Neuronal stem cell (in vitro differentiated cells): ENCODE results near the gene USP24.

Experiments
- DNase-seq: peaks from one replicate; pipeline ENCODE4 v3.0.0-alpha.2; 2013; ENCODE audit warnings: low spot score
- H2AFZ ChIP-seq: one replicate; pipeline ENCODE4 v1.6.1; 2013; ENCODE audit warnings: mild to moderate bottlenecking, low read length, inconsistent platforms
- H2AK5ac ChIP-seq: 2 replicates; pipeline ENCODE4 v1.6.1; 2013; ENCODE audit warnings: low read depth, mild to moderate bottlenecking, inconsistent platforms, low read length, moderate library complexity, mixed read lengths
- H2BK120ac ChIP-seq: 2 replicates; pipeline ENCODE4 v1.6.1; 2013; ENCODE audit warnings: low read depth, mild to moderate bottlenecking, inconsistent platforms, low read length, moderate library complexity, mixed read lengths
- H2BK12ac ChIP-seq: one replicate; pipeline ENCODE4 v1.6.1; 2013; ENCODE audit warnings: low read length, inconsistent platforms
- H2BK15ac ChIP-seq: 2 replicates; pipeline ENCODE4 v1.6.1; 2013; ENCODE audit warnings: mild to moderate bottlenecking, low read length, inconsistent platforms, mixed read lengths
- H2BK5ac ChIP-seq: one replicate; pipeline ENCODE4 v1.6.1; 2013; ENCODE audit warnings: inconsistent platforms, mild to moderate bottlenecking, low read length, moderate library complexity
- H3K14ac ChIP-seq: one replicate; pipeline ENCODE4 v1.6.1; 2013; ENCODE audit warnings: low read length, inconsistent platforms
- H3K18ac ChIP-seq: 2 replicates; pipeline ENCODE4 v1.6.1; 2013; ENCODE audit warnings: low read length, inconsistent platforms
- H3K23ac ChIP-seq: 2 replicates; pipeline ENCODE4 v1.6.1; 2013; ENCODE audit warnings: low read depth, mild to moderate bottlenecking, mixed read lengths, low read length, inconsistent platforms; ENCODE audit not compliant: poor library complexity
- H3K27ac ChIP-seq: replicated peaks from 3 replicates; pipeline ENCODE4 v1.5.1; 2013; ENCODE audit warnings: low read length, inconsistent platforms
- H3K27me3 ChIP-seq, 3 experiments: 2 replicates each; pipeline ENCODE4 v1.6.1; 2013; ENCODE audit warnings: low read length in 3 of 3, mild to moderate bottlenecking in 2 of 3, inconsistent platforms in 1 of 3, low read depth in 1 of 3, mixed read lengths in 1 of 3, moderate library complexity in 1 of 3; ENCODE audit not compliant: control insufficient read depth in 3 of 3, insufficient read depth in 3 of 3
- H3K36me3 ChIP-seq, 2 donors: replicated peaks in 1 of 2; 2 replicates each; pipeline ENCODE4 v1.6.1; 2013; ENCODE audit warnings: low read length in 2 of 2; ENCODE audit not compliant: control insufficient read depth in 2 of 2, insufficient read depth in 2 of 2
- H3K4ac ChIP-seq: 2 replicates; pipeline ENCODE4 v1.6.1; 2013; ENCODE audit warnings: inconsistent platforms, mild to moderate bottlenecking, low read length, moderate library complexity
- H3K4me1 ChIP-seq, 2 donors: 1 replicate in 1 of 2; 2 replicates in 1 of 2; pipeline ENCODE4 v1.6.1; 2013; ENCODE audit warnings: low read length in 2 of 2, low read depth in 1 of 2; ENCODE audit not compliant: control insufficient read depth in 2 of 2, insufficient read depth in 1 of 2
- H3K4me2 ChIP-seq: one replicate; pipeline ENCODE4 v1.6.1; 2013; ENCODE audit warnings: mild to moderate bottlenecking, low read length, inconsistent platforms; ENCODE audit not compliant: insufficient read depth, poor library complexity, severe bottlenecking
- H3K4me3 ChIP-seq, 2 donors: 2 replicates each; pipeline ENCODE4 v1.5.1; 2013; ENCODE audit warnings: low read length in 2 of 2, mild to moderate bottlenecking in 2 of 2, inconsistent platforms in 1 of 2, moderate library complexity in 1 of 2
- H3K79me1 ChIP-seq: one replicate; pipeline ENCODE4 v1.6.1; 2013; ENCODE audit warnings: low read depth, mild to moderate bottlenecking, inconsistent platforms, low read length, moderate library complexity
- H3K9ac ChIP-seq: one replicate; pipeline ENCODE4 v1.6.1; 2013; ENCODE audit warnings: mild to moderate bottlenecking, low read depth, low read length, inconsistent platforms; ENCODE audit not compliant: poor library complexity
- H3K9me3 ChIP-seq, 2 donors: replicated peaks in 1 of 2; 2 replicates each; pipeline versions ENCODE3 to v1.6.1; 2013; ENCODE audit warnings: low read length in 2 of 2, mild to moderate bottlenecking in 2 of 2, inconsistent platforms in 1 of 2, low read depth in 1 of 2, mixed read lengths in 1 of 2, moderate library complexity in 1 of 2; ENCODE audit not compliant: control insufficient read depth in 2 of 2, insufficient read depth in 1 of 2
- H4K8ac ChIP-seq: one replicate; pipeline ENCODE4 v1.6.1; 2013; ENCODE audit warnings: low read depth, mild to moderate bottlenecking, inconsistent platforms, low read length, moderate library complexity
- H4K91ac ChIP-seq: one replicate; pipeline ENCODE4 v1.6.1; 2013; ENCODE audit warnings: low read length, low read depth, mild to moderate bottlenecking, inconsistent platforms; ENCODE audit not compliant: poor library complexity
- WGBS, 2 donors: extraction: QIAGEN DNeasy Blood & Tissue Kit; methylation state at CpG; one replicate each; pipeline ENCODE4 v1.1.7; 2013; ENCODE audit warnings: missing lambda C conversion rate in 2 of 2, mixed read lengths in 1 of 2; ENCODE audit not compliant: insufficient read length in 2 of 2, insufficient replicate concordance in 1 of 2; ENCODE audit errors: extremely low coverage in 2 of 2; 5-methylcytosine and 5-hydroxymethylcytosine counted together

USP24 gene

GRCh38 chr1:55081905-55082296 is 133.3 kb downstream of the USP24 start:
- WGBS, 2 donors = no CpG with 5 or more reads among the region's 2 CpGs
- H2BK120ac ChIP-seq = no peak overlapping the region
- H3K4me1 ChIP-seq = no peaks in the 10 kb centered on the region
- H3K27ac ChIP-seq = no peak overlapping the region
- no peak for DNase-seq
- H3K18ac ChIP-seq = no peak overlapping the region
- H3K4me2 ChIP-seq = no peak overlapping the region
- no peak overlapping the region for H4K8ac ChIP-seq
- no peaks in the 10 kb centered on the region for H3K9me3 ChIP-seq
- H4K91ac ChIP-seq = no peak overlapping the region
- H3K79me1 ChIP-seq = no peaks in the 10 kb centered on the region
- no peak overlapping the region for H2BK15ac ChIP-seq
- H3K4me3 ChIP-seq = no peak overlapping the region
- H2AFZ ChIP-seq = no peak overlapping the region
- H3K27me3 ChIP-seq = no peaks in the 10 kb centered on the region
- no peak overlapping the region for H3K9ac ChIP-seq
- H3K4ac ChIP-seq = no peak overlapping the region
- no peak overlapping the region for H3K14ac ChIP-seq
- H2BK5ac ChIP-seq = no peak overlapping the region
- no peak overlapping the region for H2AK5ac ChIP-seq
- no peak overlapping the region for H3K23ac ChIP-seq
- H2BK12ac ChIP-seq = no peak overlapping the region
- H3K36me3 ChIP-seq = peaks cover 35 to 100% of the 10 kb centered on the region in 2 donors

GRCh38 chr1:55081188-55081904 is 133.8 kb downstream of the USP24 start:
- Histone ChIP-seq H3K14ac (no peak overlapping the region), H3K9me3 (no peaks in the 10 kb centered on the region), H2AFZ (no peak overlapping the region), H2AK5ac (no peak overlapping the region), H2BK15ac (no peak overlapping the region), H2BK120ac (no peak overlapping the region), H3K18ac (no peak overlapping the region), H4K8ac (no peak overlapping the region), H3K4me3 (no peak overlapping the region), H3K4me2 (no peak overlapping the region), H4K91ac (no peak overlapping the region), H3K36me3 (peaks cover 36 to 100% of the 10 kb centered on the region in 2 donors), H3K27me3 (no peaks in the 10 kb centered on the region), H3K23ac (no peak overlapping the region), H3K79me1 (no peaks in the 10 kb centered on the region), H2BK12ac (no peak overlapping the region), H3K4ac (no peak overlapping the region), H2BK5ac (no peak overlapping the region), H3K4me1 (no peaks in the 10 kb centered on the region), H3K27ac (no peak overlapping the region), H3K9ac (no peak overlapping the region)
- DNase-seq = no peak
- no CpG with 5 or more reads among the region's 9 CpGs for WGBS, 2 donors

GRCh38 chr1:55079651-55080050 is 135.5 kb downstream of the USP24 start:
- Histone ChIP-seq H3K4me3 (no peak overlapping the region), H3K4me2 (no peak overlapping the region), H3K23ac (no peak overlapping the region), H2BK5ac (no peak overlapping the region), H3K4me1 (no peaks in the 10 kb centered on the region), H3K9ac (no peak overlapping the region), H2AK5ac (no peak overlapping the region), H3K79me1 (no peaks in the 10 kb centered on the region), H2AFZ (no peak overlapping the region), H3K36me3 (peaks cover 26 to 100% of the 10 kb centered on the region in 2 donors), H2BK15ac (no peak overlapping the region), H3K27me3 (no peaks in the 10 kb centered on the region), H3K14ac (no peak overlapping the region), H3K18ac (no peak overlapping the region), H3K4ac (no peak overlapping the region), H3K27ac (no peak overlapping the region), H3K9me3 (no peaks in the 10 kb centered on the region), H4K91ac (no peak overlapping the region), H4K8ac (no peak overlapping the region), H2BK120ac (no peak overlapping the region), H2BK12ac (no peak overlapping the region)
- WGBS, 2 donors = no CpG with 5 or more reads among the region's 7 CpGs
- no peak for DNase-seq

- Histone ChIP-seq H2AFZ (no peak overlapping the region), H3K23ac (no peak overlapping the region), H2BK15ac (no peak overlapping the region), H4K8ac (no peak overlapping the region), H3K14ac (no peak overlapping the region), H3K27ac (no peak overlapping the region), H3K79me1 (no peaks in the 10 kb centered on the region), H3K4me2 (no peak overlapping the region), H3K4me1 (no peaks in the 10 kb centered on the region), H3K27me3 (no peaks in the 10 kb centered on the region), H2BK120ac (no peak overlapping the region), H4K91ac (no peak overlapping the region), H3K36me3 (peaks cover 25 to 99% of the 10 kb centered on the region in 2 donors), H3K9ac (no peak overlapping the region), H3K9me3 (no peaks in the 10 kb centered on the region), H2BK12ac (no peak overlapping the region), H2AK5ac (no peak overlapping the region), H3K4me3 (no peak overlapping the region), H3K4ac (no peak overlapping the region), H3K18ac (no peak overlapping the region), H2BK5ac (no peak overlapping the region)
- no peak for DNase-seq
- no CpG with 5 or more reads among the region's 3 CpGs for WGBS, 2 donors
Observed at GRCh38 chr1:55078470-55078869, 136.7 kb downstream of the USP24 start.
